NB4 (cell line): ENCODE data around the gene LRP1B.

ENCODE experiments used
- DNase-seq: peaks from one replicate; pipeline ENCODE4 v3.0.0; 2010; ENCODE audit warnings: low read depth
- H3K4me3 ChIP-seq: one replicate; pipeline ENCODE4 v1.5.1; 2011; ENCODE audit warnings: mild to moderate bottlenecking, low read depth, low read length, moderate library complexity
- MYC ChIP-seq: IDR thresholded peaks from 2 replicates; pipeline ENCODE4 v1.6.1; 2011; ENCODE audit warnings: low read depth, low read length
- POLR2A ChIP-seq: IDR thresholded peaks from 2 replicates; pipeline ENCODE4 v1.6.1; 2011; ENCODE audit warnings: mild to moderate bottlenecking; ENCODE audit not compliant: insufficient read length; ENCODE audit errors: extremely low read depth
- TF ChIP-seq, protein P1 (sequence below): IDR thresholded peaks from one replicate; pipeline ENCODE4 v1.5.1; 2012; ENCODE audit warnings: low read depth, low read length
- TF ChIP-seq, protein P2 (sequence below): IDR thresholded peaks from 2 replicates; pipeline ENCODE4 v1.6.1; 2011; ENCODE audit warnings: low read depth, low read length

The LRP1B gene

DNA sequence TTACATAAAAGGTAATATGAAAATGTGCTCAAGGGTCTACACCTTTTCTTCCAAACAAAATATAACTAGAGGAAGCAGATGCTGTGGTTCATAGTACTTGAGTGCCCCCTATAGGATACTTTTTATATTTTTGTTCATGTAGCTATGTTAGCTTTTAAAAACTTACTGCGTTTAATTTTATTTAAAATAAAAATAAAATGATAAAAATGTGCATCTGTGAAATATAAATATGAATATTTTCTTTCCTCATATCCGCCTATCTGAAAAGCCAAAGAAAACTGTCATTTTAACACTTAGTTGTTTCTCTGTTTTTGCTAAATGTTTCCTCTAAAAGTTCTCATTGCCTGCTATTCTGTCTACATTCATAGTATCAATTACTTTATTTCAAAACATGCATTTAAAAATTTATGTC lies 9.6 kb upstream of the LRP1B start:
- no peak overlapping the region for H3K4me3 ChIP-seq
- DNase-seq, result peak; percentile 45
- TF ChIP-seq, protein P1, sequence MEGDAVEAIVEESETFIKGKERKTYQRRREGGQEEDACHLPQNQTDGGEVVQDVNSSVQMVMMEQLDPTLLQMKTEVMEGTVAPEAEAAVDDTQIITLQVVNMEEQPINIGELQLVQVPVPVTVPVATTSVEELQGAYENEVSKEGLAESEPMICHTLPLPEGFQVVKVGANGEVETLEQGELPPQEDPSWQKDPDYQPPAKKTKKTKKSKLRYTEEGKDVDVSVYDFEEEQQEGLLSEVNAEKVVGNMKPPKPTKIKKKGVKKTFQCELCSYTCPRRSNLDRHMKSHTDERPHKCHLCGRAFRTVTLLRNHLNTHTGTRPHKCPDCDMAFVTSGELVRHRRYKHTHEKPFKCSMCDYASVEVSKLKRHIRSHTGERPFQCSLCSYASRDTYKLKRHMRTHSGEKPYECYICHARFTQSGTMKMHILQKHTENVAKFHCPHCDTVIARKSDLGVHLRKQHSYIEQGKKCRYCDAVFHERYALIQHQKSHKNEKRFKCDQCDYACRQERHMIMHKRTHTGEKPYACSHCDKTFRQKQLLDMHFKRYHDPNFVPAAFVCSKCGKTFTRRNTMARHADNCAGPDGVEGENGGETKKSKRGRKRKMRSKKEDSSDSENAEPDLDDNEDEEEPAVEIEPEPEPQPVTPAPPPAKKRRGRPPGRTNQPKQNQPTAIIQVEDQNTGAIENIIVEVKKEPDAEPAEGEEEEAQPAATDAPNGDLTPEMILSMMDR, result peak; percentile 18
- no peak for TF ChIP-seq POLR2A

DNA sequence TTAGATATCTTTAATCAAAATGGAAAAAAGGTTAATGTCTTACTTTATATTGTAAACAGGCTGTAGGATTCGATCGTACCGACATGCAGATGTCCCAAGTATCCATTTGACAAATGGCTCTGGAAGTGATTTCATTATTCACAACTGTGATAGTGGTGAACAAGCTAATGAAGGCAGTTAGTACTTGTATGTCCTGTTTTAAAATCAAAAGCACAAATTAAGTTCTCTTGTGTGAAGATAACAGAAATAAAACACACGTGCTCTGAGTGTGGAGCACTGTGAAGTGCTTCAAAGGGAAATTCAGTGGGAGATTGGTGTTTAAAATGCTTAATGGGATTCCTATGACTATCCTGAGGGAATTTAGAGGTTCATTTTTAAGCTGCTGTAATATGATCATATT lies 8.6 kb upstream of the LRP1B start:
- no peak for DNase-seq
- TF ChIP-seq, protein P1, result no peak
- TF ChIP-seq POLR2A (no peak), MYC (no peak)
- TF ChIP-seq, protein P2, sequence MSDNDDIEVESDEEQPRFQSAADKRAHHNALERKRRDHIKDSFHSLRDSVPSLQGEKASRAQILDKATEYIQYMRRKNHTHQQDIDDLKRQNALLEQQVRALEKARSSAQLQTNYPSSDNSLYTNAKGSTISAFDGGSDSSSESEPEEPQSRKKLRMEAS, result no peak

DNA sequence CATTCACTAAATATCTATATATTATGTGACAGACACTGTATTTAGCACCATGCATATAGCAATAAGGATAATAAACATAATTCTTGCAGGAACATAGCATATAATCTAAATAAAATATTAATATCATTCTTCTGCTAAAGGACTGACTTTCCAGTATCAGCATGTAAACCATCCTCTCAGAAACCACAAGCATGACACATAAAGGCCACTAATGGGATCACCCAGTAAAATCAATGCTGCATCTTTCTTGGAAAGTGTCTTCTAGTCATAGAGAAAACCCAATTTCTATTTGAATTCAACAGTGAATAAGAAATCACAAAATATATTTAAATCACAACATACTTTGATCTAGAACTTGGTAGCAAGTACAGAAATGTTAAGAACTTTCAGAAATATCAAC lies 5.8 kb upstream of the LRP1B start:
- DNase-seq, result no peak
- TF ChIP-seq MYC (no peak), POLR2A (no peak)
- TF ChIP-seq, protein P1, result no peak
- TF ChIP-seq, protein P2, result no peak
- no peak overlapping the region for H3K4me3 ChIP-seq

More for the DNA sequence above, 8.6 kb upstream of the LRP1B start:
- H3K4me3 ChIP-seq, result no peak overlapping the region

DNA sequence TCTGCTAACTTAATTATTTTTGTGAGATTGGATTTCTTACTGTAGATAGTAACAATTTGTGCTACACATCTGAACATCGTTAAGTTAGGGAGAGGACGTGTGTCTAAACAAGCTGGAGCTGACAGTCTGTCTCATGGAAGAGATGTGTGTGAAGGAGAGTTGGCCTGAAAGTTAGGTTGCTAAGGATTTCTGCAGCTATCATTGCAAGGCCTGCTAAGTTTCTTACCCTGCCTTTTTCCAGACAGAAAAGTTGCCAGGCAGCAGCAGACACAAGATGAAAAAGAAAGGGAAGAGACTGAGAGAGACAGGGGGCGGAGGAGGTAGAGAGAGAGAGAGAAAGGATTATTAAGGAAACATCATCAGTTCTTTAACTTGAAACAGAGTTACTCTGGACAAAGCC lies 4.1 kb upstream of the LRP1B start:
- TF ChIP-seq, protein P2, result no peak
- TF ChIP-seq, protein P1, result no peak
- TF ChIP-seq POLR2A (no peak), MYC (no peak)
- no peak overlapping the region for H3K4me3 ChIP-seq
- DNase-seq, result no peak

DNA sequence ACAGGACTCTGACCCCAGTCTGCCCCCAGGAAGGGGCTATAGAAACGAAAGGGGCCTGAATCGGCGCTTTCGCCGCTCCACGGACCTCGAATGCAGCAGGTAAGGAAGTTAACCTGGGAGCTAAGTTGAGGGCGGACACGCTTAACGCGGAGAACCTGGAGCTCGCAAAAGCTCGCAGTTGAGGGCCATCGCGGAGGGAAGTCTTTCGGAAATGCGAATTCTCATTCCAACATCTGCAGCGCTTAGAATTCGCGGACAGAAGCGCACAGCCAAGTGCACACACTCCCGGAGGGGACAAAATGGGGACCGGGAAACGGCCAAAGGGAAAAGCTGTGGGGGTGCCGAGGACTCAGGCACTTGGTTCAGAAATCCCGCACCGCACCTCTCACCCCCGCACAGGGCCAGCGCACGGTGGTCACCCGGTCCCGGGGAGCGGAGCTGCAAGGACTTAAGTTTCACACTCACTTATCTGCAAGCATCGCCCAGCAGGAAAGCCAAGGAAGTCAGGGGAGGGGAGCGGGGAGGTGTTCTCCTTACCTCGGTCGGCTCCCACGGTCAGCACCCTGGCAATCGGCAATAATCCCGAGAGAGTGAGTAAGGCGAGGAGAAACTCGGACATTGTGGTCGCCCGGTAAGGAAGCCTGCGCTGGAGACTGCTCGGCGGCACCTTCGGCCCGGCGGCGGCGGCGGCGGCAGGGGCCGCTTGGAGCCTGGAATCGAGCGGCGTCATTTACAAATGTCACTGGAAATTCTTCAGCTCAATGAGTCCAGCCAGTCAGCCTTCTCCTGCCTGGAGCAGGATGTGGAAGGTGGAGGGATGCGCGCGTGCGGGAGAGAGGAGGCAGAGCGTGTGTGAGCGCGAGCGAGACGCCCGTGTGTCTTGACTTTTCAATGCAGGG lies 456 bp downstream of the LRP1B start:
- TF ChIP-seq POLR2A, result no peak
- no peak for TF ChIP-seq MYC
- TF ChIP-seq, protein P1, result no peak
- DNase-seq, result no peak
- H3K4me3 ChIP-seq, result no peak overlapping the region

DNA sequence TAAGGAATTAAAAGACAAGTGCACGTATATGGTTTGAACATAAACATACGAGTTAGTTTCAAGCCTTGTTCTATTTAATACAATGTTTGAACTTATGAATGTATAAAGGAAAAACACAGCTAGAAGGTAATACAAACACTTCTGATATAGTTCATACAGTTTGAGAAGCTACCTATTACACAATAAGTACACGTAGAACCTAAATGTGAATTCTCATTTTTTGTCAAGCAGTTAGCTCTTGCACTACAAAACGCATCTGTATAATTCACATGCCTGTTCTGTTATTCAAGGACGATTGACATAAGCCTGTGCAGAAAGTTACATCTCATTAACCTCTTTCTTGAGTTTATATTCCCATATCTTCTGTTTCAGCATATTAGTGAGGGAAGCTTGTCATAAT lies 2.7 kb downstream of the LRP1B start:
- DNase-seq, result no peak
- H3K4me3 ChIP-seq, result no peak overlapping the region
- TF ChIP-seq, protein P1, result no peak
- TF ChIP-seq, protein P2, result no peak
- TF ChIP-seq MYC, result no peak
- TF ChIP-seq POLR2A, result no peak
